22Rv1 (cell line): ENCODE results near the gene SLC30A4.

ENCODE experiments used
- H3K27ac ChIP-seq: fragments of 450-650 bp; 2 replicates; pipeline ENCODE4 v1.5.1; 2017
- ZFX ChIP-seq: fragments of 450-650 bp; IDR thresholded peaks from 2 replicates; pipeline ENCODE4 v1.6.1; 2017; ENCODE audit warnings: antibody characterized with exemption, borderline replicate concordance
- TF ChIP-seq, protein P1 (sequence below): fragments of 450-650 bp; IDR thresholded peaks from 2 replicates; pipeline ENCODE4 v1.5.1; 2017; ENCODE audit warnings: mild to moderate bottlenecking

SLC30A4 gene

DNA sequence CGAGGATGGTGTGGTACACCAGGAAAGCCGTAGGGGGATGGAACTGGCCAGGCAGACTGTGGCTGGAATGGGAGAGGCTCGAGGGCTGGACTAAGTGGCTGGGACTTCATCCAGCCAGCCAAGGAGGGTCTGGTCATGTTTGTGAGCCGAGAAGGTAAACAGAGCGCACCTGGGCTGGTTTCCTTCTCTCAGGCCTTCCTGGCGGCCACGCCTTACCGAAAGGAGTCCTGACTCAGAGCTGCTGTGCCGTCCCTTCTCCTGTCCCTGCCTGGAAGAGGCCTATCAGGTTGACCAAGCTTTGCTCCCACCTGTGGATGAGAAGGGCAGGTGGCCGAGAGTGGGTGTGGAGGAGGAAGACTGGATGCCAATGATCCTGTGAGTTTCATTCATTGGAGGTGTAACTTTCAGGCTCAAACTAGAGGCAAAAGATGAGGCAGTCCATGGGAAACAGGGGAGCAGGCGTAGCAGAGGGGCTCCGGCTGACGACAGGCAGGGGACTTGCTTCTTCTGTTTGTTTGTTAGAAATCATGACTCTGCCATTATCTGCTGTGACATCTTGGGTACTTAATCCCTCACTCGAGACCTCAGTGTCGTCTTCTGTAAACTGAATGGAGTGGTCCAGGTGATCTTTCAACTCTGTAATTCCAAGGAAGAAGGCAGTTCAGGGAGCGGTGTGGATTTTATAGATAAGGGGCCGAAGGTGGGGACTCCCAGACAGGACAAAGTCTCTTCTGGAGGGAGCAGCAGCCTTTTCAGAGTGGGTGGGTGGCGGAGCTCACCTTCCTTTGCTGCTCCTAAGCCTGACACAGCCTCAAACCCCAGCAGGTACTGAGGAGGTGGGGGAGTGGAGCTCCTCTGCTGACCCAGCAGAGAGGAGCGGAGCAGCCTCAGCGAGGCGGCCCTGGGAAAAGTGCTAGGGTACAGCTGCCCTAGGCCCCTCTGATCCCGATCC, 72.4 kb downstream of the SLC30A4 start:
- no peak overlapping the region for H3K27ac ChIP-seq
- TF ChIP-seq, protein P1, sequence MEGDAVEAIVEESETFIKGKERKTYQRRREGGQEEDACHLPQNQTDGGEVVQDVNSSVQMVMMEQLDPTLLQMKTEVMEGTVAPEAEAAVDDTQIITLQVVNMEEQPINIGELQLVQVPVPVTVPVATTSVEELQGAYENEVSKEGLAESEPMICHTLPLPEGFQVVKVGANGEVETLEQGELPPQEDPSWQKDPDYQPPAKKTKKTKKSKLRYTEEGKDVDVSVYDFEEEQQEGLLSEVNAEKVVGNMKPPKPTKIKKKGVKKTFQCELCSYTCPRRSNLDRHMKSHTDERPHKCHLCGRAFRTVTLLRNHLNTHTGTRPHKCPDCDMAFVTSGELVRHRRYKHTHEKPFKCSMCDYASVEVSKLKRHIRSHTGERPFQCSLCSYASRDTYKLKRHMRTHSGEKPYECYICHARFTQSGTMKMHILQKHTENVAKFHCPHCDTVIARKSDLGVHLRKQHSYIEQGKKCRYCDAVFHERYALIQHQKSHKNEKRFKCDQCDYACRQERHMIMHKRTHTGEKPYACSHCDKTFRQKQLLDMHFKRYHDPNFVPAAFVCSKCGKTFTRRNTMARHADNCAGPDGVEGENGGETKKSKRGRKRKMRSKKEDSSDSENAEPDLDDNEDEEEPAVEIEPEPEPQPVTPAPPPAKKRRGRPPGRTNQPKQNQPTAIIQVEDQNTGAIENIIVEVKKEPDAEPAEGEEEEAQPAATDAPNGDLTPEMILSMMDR, result no peak
- no peak for TF ChIP-seq ZFX

DNA sequence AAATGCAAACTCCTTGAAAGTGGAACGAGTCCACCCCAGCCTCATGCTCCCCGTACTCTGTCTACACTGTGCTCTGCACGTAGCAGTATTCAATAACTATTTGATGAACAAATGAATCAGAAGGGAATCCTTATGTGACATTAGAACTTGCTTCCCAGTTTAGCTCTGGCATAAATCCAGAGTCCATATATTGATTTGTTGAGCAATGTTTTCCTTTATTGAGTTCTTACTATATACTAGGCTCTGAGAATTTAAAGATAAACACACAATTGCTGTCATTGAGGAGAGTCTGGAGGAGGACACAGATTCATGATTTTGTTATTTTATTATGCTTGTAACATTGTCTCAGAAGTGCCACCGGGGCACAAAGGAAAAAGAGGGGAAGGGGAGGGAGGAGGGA, 73.2 kb downstream of the SLC30A4 start:
- no peak overlapping the region for H3K27ac ChIP-seq
- TF ChIP-seq ZFX, result no peak
- TF ChIP-seq, protein P1, result no peak

DNA sequence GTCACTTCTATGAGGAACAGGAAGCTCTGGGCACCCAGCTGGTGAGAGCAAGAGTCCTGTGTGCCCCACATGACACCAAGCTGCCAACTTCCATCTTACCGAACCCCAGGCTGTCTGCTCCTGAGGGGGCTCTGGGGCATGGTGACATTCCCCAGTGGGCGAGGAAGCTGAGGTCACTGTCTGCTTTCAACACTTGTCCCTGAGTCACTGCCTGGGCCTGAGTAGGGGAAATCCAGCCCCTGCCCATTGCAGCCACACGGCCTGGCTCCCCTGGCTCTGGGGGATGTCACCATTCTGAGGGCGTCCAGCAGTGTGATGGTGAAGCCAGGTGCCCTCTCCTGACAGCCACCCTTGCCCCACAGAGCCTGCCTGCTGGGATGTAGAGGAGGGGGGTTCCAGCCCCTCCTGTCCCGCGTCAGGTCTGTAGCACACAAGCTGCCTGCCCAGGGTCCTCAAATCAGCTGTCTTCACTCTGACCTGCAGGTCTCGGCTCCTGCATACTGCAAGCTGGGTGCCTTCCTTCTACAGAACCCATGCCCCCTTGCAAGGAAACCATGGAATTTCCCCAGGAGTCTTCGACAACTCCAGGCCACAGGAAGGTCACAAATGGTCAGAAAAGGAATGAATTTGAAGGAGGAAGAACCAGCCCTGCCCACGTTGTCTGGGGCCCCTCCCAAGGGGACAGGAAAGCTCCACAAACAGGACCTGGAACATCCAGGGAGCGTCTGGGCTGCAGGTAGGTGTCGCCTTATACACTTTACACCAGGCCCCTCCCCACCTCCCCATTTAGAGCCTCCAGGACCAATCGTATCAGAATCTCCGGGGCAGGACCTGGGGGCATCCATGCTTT, 74.3 kb downstream of the SLC30A4 start:
- no peak overlapping the region for H3K27ac ChIP-seq
- TF ChIP-seq, protein P1, result no peak
- no peak for TF ChIP-seq ZFX

DNA sequence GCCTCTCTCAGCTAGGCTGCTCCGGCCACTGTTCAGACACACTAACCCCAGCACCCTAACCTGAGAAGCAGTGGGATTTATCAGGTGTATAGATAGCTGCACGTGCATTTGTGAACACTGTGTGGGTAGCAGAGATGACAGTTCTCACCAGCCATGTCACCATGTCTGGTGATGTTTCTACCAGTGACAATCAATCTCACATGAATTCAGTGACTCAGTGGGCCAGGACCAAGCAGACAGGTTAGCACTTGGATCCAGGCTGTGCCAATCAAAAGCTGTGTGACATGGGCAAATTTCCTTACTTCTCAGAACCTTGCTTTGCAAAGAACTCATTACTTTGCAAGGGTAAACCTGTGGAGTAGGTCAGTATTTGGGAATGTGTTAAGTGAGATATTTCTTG, 78.9 kb downstream of the SLC30A4 start:
- TF ChIP-seq ZFX, result no peak
- TF ChIP-seq, protein P1, result no peak
- H3K27ac ChIP-seq, result no peak overlapping the region

DNA sequence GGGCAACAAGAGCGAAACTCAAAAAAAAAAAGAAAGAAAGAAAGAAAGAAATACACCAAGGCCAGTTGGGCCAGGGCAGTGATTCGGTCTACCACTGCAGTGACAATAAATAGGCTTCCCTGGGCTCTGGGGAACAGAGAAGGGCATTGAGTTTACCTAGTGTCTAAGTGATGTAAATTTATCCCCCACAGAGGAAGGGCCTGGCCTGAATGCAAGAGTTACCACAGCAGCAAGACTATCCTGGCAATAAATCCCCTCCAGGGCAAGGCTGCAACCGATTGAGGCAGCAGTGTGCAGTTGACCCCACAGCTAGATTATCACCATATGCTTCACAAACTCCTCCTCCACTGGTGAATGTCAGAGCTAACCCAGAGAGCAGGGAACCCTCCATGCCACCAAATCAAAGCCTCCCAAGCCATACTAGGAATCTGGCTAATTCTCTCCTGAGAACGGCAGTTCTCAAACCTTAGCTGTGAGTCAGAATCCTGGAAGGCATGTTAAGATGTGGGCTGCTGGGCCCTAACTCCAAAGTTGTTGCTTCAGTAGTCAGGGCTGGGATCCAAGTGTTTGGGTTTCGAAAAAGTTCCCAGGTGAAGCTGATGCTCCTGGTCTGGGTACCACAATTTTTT, 79.9 kb downstream of the SLC30A4 start:
- TF ChIP-seq, protein P1, result no peak
- no peak for TF ChIP-seq ZFX
- H3K27ac ChIP-seq, result no peak overlapping the region

DNA sequence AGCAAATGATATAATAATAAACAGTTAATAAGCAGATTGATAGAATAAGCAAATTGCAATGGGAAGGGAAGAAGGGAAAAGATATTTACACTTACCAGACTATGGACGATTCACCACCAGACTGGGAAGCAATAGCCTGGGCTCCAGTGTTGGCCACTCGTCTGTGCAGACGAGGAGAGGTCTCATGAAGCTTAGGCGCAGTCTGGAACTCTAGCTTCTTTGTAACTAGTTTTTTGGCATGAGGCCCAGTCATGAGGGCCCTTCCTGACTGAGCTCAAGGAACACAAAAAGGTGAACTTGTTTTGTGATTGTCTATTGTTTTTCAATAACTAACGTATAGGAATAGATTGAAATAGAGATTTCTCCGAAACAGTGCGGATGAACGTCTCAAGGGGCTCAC, 80.9 kb downstream of the SLC30A4 start:
- TF ChIP-seq, protein P1, result no peak
- TF ChIP-seq ZFX, result no peak

More for the DNA sequence above, 80.9 kb downstream of the SLC30A4 start:
- H3K27ac ChIP-seq, result no peak overlapping the region
